Spleen (tissue), 11 donors: ENCODE data around the gene PRPF38A. TPM values are rescaled to one million over a fixed set of nuclear protein-coding genes. Genes with fewer than 3 reads are reported as not detected.

Experiments used
- DNase-seq: peaks from one replicate; pipeline ENCODE4 v3.0.0-alpha.2; 2020
- H3K27ac ChIP-seq, 8 donors: fragments of 200-600 bp; sonication (generic) in 7 of 8; 1 replicate in 4 of 8; 2 replicates in 4 of 8; pipeline versions ENCODE4 v1.5.0 to v1.8.0; 2016 to 2021; ENCODE audit warnings: inconsistent platforms in 4 of 8, mild to moderate bottlenecking in 4 of 8, moderate library complexity in 1 of 8
- H3K27me3 ChIP-seq, 7 donors: fragments of 200-600 bp; sonication (generic) in 6 of 7; replicated peaks in 1 of 7; 1 replicate in 4 of 7; 2 replicates in 3 of 7; pipeline versions ENCODE4 v1.5.0 to v1.8.0; 2016 to 2021; ENCODE audit warnings: inconsistent platforms in 3 of 7, mild to moderate bottlenecking in 1 of 7
- H3K36me3 ChIP-seq, 6 donors: fragments of 200-600 bp; sonication (generic) in 5 of 6; 1 replicate in 4 of 6; 2 replicates in 2 of 6; pipeline versions ENCODE4 v1.5.0 to v1.8.0; 2016 to 2021; ENCODE audit warnings: inconsistent platforms in 2 of 6
- H3K4me1 ChIP-seq, 6 donors: fragments of 200-600 bp; sonication (generic) in 5 of 6; 1 replicate in 3 of 6; 2 replicates in 3 of 6; pipeline versions ENCODE4 v1.5.0 to v1.8.0; 2016 to 2021; ENCODE audit warnings: inconsistent platforms in 3 of 6
- H3K4me3 ChIP-seq, 8 donors: fragments of 200-600 bp; sonication (generic) in 7 of 8; 1 replicate in 4 of 8; 2 replicates in 4 of 8; pipeline versions ENCODE4 v1.5.0 to v1.8.0; 2016 to 2021; ENCODE audit warnings: inconsistent platforms in 4 of 8, mild to moderate bottlenecking in 4 of 8, moderate library complexity in 2 of 8
- H3K9me3 ChIP-seq, 8 donors: fragments of 200-600 bp; sonication (generic) in 7 of 8; 1 replicate in 4 of 8; 2 replicates in 4 of 8; pipeline versions ENCODE4 v1.5.0 to v1.8.0; 2016 to 2021; ENCODE audit warnings: inconsistent platforms in 4 of 8
- POLR2A ChIP-seq, 3 donors: fragments of 450-650 bp; IDR thresholded peaks; one replicate each; pipeline ENCODE4 v1.5.1; 2017; ENCODE audit warnings: antibody characterized with exemption in 3 of 3, mild to moderate bottlenecking in 1 of 3
- POLR2AphosphoS5 ChIP-seq, 3 donors: sonication (generic); formaldehyde crosslinking; IDR thresholded peaks; one replicate each; pipeline ENCODE4 v1.5.1; 2017; ENCODE audit warnings: antibody characterized with exemption in 3 of 3
- WGBS, 5 donors: extraction: QIAGEN DNeasy Blood & Tissue Kit in 3 of 5; methylation state at CpG; one replicate each; pipeline versions ENCODE4 v1.1.5 to v1.1.7; 2013 to 2018; 5-methylcytosine and 5-hydroxymethylcytosine counted together
- intact Hi-C: fragments of 100-400 bp; cut with DNase I; formaldehyde crosslinking; loops from one replicate; pipeline ENCODE4 v1.15.0; 2023; ENCODE audit warnings: low total_unique reads
- polyA plus RNA-seq, 3 donors: library from polyadenylated mRNA; stranded (reverse); fragments of 200-250 nt; gene quantifications; one replicate each; pipeline ENCODE4 v1.2.1, GENCODE V29; 2013
- total RNA-seq, 7 donors: library from RNA; depleted of rRNA in 3 of 7; stranded (reverse); fragments of >200 nt in 3 of 7; fragmentation: NEBNext Ultra II Directional in 4 of 7; extraction: Animal tissue kit (Norgen Biotek cat#: 25700) in 4 of 7; gene quantifications; one replicate each; pipeline versions ENCODE4 v1.1.0 to v1.2.1, GENCODE V29; 2016 to 2021
- TF ChIP-seq, protein P1 (sequence below), 11 experiments: fragments of 200-600 bp in 7 of 11; fragments of 450-650 bp in 4 of 11; sonication (generic) in 4 of 11; IDR thresholded peaks in 8 of 11; conservative IDR thresholded peaks in 3 of 11; 1 replicate in 7 of 11; 2 replicates in 4 of 11; pipeline versions ENCODE4 v1.4.0 to v1.8.0; 2016 to 2021; ENCODE audit warnings: antibody characterized with exemption in 11 of 11, inconsistent platforms in 4 of 11, mild to moderate bottlenecking in 1 of 11
- donor health status: healthy with polysubstance abuse.
- donor health status: DM: no; HTN: no; CAD: no; lungs with moderate emphysema.
- donor health status: DM: no; HTN: no; CAD: no.
- donor health status: Bipolar disorder and iron deficiency.
- donor health status: healthy.
- donor health status: DM: no; HTN: no; CAD: no.
- donor health status: DM: yes; HTN: yes; CAD: no.

Gene PRPF38A
- total and polyA plus RNA-seq, 10 donors: 13.8 to 50.4 (median 23.6) TPM

DNA sequence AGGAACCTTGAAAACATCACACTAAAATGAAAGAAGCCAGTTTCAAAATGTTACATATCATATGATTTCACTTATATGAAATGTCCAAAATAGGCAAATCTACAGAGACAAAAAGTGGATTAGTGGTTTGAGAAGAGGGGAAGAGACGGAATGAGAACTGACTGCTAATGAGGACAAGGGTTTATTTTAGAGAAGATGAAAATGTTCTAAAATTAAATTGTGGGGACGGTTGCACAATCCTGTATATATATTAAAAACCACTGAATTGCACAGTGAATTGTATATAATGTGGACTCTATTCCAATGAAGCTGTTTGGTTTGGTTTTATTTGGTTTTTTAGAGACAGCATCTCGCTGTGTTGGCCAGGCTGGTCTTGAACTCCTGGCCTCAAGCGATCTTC, 35.6 kb downstream of the PRPF38A start:
- Histone ChIP-seq H3K27ac (no peak overlapping the region), H3K9me3 (no peaks in the 10 kb centered on the region), H3K4me1 (no peaks in the 10 kb centered on the region), H3K36me3 (peaks cover 3 to 100% (median 62%) of the 10 kb centered on the region in 6 donors), H3K4me3 (no peak overlapping the region), H3K27me3 (no peaks in the 10 kb centered on the region)
- intact Hi-C loops: no loop called here
- 73 to 92% (median 90%) methylated on average over 4 of the region's 4 CpGs for WGBS, 5 donors
- DNase-seq: no peak
- TF ChIP-seq, protein P1, sequence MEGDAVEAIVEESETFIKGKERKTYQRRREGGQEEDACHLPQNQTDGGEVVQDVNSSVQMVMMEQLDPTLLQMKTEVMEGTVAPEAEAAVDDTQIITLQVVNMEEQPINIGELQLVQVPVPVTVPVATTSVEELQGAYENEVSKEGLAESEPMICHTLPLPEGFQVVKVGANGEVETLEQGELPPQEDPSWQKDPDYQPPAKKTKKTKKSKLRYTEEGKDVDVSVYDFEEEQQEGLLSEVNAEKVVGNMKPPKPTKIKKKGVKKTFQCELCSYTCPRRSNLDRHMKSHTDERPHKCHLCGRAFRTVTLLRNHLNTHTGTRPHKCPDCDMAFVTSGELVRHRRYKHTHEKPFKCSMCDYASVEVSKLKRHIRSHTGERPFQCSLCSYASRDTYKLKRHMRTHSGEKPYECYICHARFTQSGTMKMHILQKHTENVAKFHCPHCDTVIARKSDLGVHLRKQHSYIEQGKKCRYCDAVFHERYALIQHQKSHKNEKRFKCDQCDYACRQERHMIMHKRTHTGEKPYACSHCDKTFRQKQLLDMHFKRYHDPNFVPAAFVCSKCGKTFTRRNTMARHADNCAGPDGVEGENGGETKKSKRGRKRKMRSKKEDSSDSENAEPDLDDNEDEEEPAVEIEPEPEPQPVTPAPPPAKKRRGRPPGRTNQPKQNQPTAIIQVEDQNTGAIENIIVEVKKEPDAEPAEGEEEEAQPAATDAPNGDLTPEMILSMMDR (IDR thresholded peaks at IDR 0.05 in 8 of 11, conservative IDR thresholded peaks at IDR 0.05 in 3 of 11): no peak
- TF ChIP-seq POLR2A (IDR thresholded peaks at IDR 0.05): no peak
- no peak for TF ChIP-seq POLR2AphosphoS5 (IDR thresholded peaks at IDR 0.05)

DNA sequence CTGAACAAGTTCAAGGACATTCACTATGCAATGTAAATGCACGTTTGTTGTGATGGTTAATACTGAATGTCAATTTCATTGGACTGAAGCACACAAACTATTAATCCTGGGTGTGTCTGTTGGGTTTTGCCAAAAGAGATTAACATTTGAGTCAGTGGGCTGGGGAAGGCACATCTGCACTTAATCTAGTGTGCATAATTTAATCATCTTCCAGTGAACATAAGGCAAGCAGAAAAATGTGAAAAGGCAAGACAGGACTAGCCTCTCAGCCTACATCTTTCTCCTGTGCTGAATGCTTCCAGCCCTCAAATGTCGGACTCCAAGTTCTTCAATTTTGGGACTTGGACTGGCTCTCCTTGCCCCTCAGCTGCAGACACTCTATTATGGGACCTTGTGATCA, 40.1 kb downstream of the PRPF38A start:
- no peak overlapping the region for H3K27ac ChIP-seq
- H3K4me1 ChIP-seq: no peaks in the 10 kb centered on the region
- 89 to 96% (median 93%) methylated on average over 2 of the region's 2 CpGs for WGBS, 5 donors
- H3K4me3 ChIP-seq: no peak overlapping the region
- no peaks in the 10 kb centered on the region for H3K27me3 ChIP-seq
- peaks cover 3 to 91% (median 45%) of the 10 kb centered on the region in 6 donors for H3K36me3 ChIP-seq
- intact Hi-C loops: no loop called here
- no peak for DNase-seq
- TF ChIP-seq POLR2AphosphoS5 (IDR thresholded peaks at IDR 0.05) (no peak), POLR2A (IDR thresholded peaks at IDR 0.05) (no peak)
- TF ChIP-seq, protein P1 (IDR thresholded peaks at IDR 0.05 in 8 of 11, conservative IDR thresholded peaks at IDR 0.05 in 3 of 11): no peak
- H3K9me3 ChIP-seq: no peaks in the 10 kb centered on the region

DNA sequence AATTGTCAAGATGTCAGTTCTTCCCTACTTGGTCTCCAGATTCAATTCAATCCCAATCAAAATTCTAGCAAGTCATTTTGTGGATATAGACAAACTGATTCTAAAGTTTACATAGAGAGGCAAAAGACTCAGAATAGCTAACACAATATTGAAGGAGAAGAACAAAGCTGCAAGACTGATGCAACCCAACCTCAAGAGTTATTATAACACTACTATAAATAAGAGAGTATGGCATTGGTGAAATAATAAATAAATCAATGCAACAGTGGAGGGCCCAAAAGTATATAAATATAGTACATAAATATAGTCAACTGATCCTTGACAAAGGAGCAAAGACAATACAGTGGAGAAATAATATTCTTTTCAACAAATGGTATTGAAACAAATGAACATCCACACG, 49.7 kb downstream of the PRPF38A start:
- H3K36me3 ChIP-seq: peaks cover 0 to 75% (median 2%) of the 10 kb centered on the region in 6 donors
- H3K27ac ChIP-seq: no peak overlapping the region
- no peaks in the 10 kb centered on the region for H3K4me1 ChIP-seq
- no peak overlapping the region for H3K4me3 ChIP-seq
- TF ChIP-seq POLR2AphosphoS5 (IDR thresholded peaks at IDR 0.05) (no peak), POLR2A (IDR thresholded peaks at IDR 0.05) (no peak)
- TF ChIP-seq, protein P1 (IDR thresholded peaks at IDR 0.05 in 8 of 11, conservative IDR thresholded peaks at IDR 0.05 in 3 of 11): no peak
- DNase-seq: no peak
- intact Hi-C loops: no loop called here
- 91 to 97% (median 94%) methylated on average over 1 of the region's 1 CpG for WGBS, 5 donors
- no peaks in the 10 kb centered on the region for H3K9me3 ChIP-seq
- no peaks in the 10 kb centered on the region for H3K27me3 ChIP-seq

DNA sequence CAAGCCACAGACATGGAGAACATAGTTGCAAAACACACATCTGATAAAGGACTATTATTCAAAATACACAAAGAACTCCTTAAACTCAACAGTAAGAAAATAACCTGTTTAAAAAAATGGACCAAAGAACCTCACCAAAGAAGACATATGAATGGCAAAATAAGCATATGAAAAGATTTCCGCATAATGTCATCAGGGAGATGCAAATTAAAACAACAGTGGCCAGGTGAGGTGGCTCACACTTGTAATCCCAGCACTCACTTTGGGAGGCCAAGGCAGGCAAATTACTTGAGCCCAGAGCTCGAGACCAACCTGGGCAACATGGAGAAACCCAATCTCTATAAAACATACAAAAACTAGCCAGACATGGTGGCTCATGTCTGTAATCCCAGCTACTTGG, 50.4 kb downstream of the PRPF38A start:
- H3K27me3 ChIP-seq: no peaks in the 10 kb centered on the region
- H3K9me3 ChIP-seq: no peaks in the 10 kb centered on the region
- H3K27ac ChIP-seq: no peak overlapping the region
- intact Hi-C loops: no loop called here
- no peak for DNase-seq
- no peak overlapping the region for H3K4me3 ChIP-seq
- WGBS, 5 donors: 96 to 99% (median 97%) methylated on average over 2 of the region's 2 CpGs
- no peak for TF ChIP-seq POLR2A (IDR thresholded peaks at IDR 0.05)
- TF ChIP-seq, protein P1 (IDR thresholded peaks at IDR 0.05 in 8 of 11, conservative IDR thresholded peaks at IDR 0.05 in 3 of 11): no peak
- no peak for TF ChIP-seq POLR2AphosphoS5 (IDR thresholded peaks at IDR 0.05)
- H3K4me1 ChIP-seq: no peaks in the 10 kb centered on the region
- peaks cover 0 to 80% (median 7%) of the 10 kb centered on the region in 6 donors for H3K36me3 ChIP-seq
